Stimulated activated CD8-positive, alpha-beta memory T cell treated with anti-CD3 and anti-CD28 coated beads, Interleukin-15, amount 100 ng/mL, for 1 hour (primary cell): ENCODE results near the gene CAMKMT.
"Not testable (repeated sequence)": the region's sequence is repeated elsewhere in the genome, so short reads cannot be mapped to it uniquely, and the experiment has no call there.

ENCODE experiments used
- DNase-seq: peaks from one replicate; pipeline ENCODE4 v3.0.0-alpha.2; 2020; ENCODE audit warnings: low read depth

The CAMKMT gene

GRCh38 chr2:44505664-44506063, 143.9 kb downstream of the CAMKMT start:
- DNase-seq: not testable (repeated sequence)

GRCh38 chr2:44510246-44510645, 148.5 kb downstream of the CAMKMT start:
- DNase-seq: no peak

GRCh38 chr2:44515416-44515815, 153.7 kb downstream of the CAMKMT start:
- no peak for DNase-seq

GRCh38 chr2:44519026-44519425, 157.3 kb downstream of the CAMKMT start:
- no peak for DNase-seq

- no peak for DNase-seq
Measured at GRCh38 chr2:44522846-44523245, 161.1 kb downstream of the CAMKMT start.

GRCh38 chr2:44524347-44524926, 162.7 kb downstream of the CAMKMT start:
- DNase-seq: no peak

GRCh38 chr2:44526352-44526751, 164.6 kb downstream of the CAMKMT start:
- no peak for DNase-seq

- DNase-seq: no peak
Measured at GRCh38 chr2:44528595-44528994, 166.8 kb downstream of the CAMKMT start.

- DNase-seq: no peak
Measured at GRCh38 chr2:44529448-44529847, 167.7 kb downstream of the CAMKMT start.

- no peak for DNase-seq
Measured at GRCh38 chr2:44531289-44531688, 169.5 kb downstream of the CAMKMT start.

GRCh38 chr2:44532031-44532430, 170.3 kb downstream of the CAMKMT start:
- no peak for DNase-seq

GRCh38 chr2:44533508-44533907, 171.8 kb downstream of the CAMKMT start:
- no peak for DNase-seq

GRCh38 chr2:44535376-44535775, 173.6 kb downstream of the CAMKMT start:
- DNase-seq: no peak

- no peak for DNase-seq
Measured at GRCh38 chr2:44537264-44537663, 175.5 kb downstream of the CAMKMT start.

GRCh38 chr2:44542520-44542919, 180.8 kb downstream of the CAMKMT start:
- no peak for DNase-seq

- DNase-seq: no peak
Measured at GRCh38 chr2:44543773-44544725, 182.3 kb downstream of the CAMKMT start.

GRCh38 chr2:44545005-44545404, 183.3 kb downstream of the CAMKMT start:
- no peak for DNase-seq

- no peak for DNase-seq
Measured at GRCh38 chr2:44546459-44547127, 184.8 kb downstream of the CAMKMT start.

- no peak for DNase-seq
Measured at GRCh38 chr2:44547718-44548117, 186.0 kb downstream of the CAMKMT start.

GRCh38 chr2:44548221-44549098, 186.7 kb downstream of the CAMKMT start:
- no peak for DNase-seq

GRCh38 chr2:44549099-44549471, 187.3 kb downstream of the CAMKMT start:
- DNase-seq: no peak

- no peak for DNase-seq
Measured at GRCh38 chr2:44549856-44550255, 188.1 kb downstream of the CAMKMT start.
